Astrocyte (in vitro differentiated cells and primary cell): ENCODE data around the gene PRDM2. TPM values are rescaled to one million over a fixed set of nuclear protein-coding genes. Genes with fewer than 3 reads are reported as not detected.

ENCODE experiments used
- DNase-seq: peaks from one replicate; pipeline ENCODE4 v3.0.0-alpha.2; 2010; ENCODE audit warnings: low read depth
- FAIRE-seq: peaks from 2 replicates; lab custom pipeline; 2011; peaks lifted over from hg19 to GRCh38; lab: Jason Lieb, UNC
- H2AFZ ChIP-seq: 2 replicates; pipeline ENCODE4 v1.6.0; 2012; ENCODE audit warnings: low read depth, low read length, inconsistent platforms
- H3K27ac ChIP-seq: 2 replicates; pipeline ENCODE4 v1.5.1; 2011; ENCODE audit warnings: low read depth, low read length, inconsistent platforms
- H3K27me3 ChIP-seq: 2 replicates; pipeline ENCODE4 v1.6.0; 2011; ENCODE audit warnings: low read length, inconsistent platforms; ENCODE audit not compliant: insufficient read depth
- H3K36me3 ChIP-seq: 2 replicates; pipeline ENCODE4 v1.5.1; 2011; ENCODE audit warnings: low read length, inconsistent platforms; ENCODE audit not compliant: insufficient read depth
- H3K4me1 ChIP-seq: 2 replicates; pipeline ENCODE4 v1.5.1; 2011; ENCODE audit warnings: low read length, inconsistent platforms; ENCODE audit not compliant: insufficient read depth
- H3K4me2 ChIP-seq: 2 replicates; pipeline ENCODE4 v1.6.0; 2012; ENCODE audit warnings: low read length, inconsistent platforms
- H3K4me3 ChIP-seq: 2 replicates; pipeline ENCODE4 v1.5.1; 2011; ENCODE audit warnings: low read depth, mild to moderate bottlenecking, low read length, inconsistent platforms; ENCODE audit not compliant: insufficient read depth
- H3K79me2 ChIP-seq: 2 replicates; pipeline ENCODE4 v1.6.0; 2012; ENCODE audit warnings: mild to moderate bottlenecking, low read length, inconsistent platforms; ENCODE audit not compliant: insufficient read depth
- H3K9ac ChIP-seq: 2 replicates; pipeline ENCODE4 v1.6.0; 2012; ENCODE audit warnings: mild to moderate bottlenecking, low read length, inconsistent platforms
- H3K9me3 ChIP-seq: 2 replicates; pipeline ENCODE4 v1.5.1; 2012; ENCODE audit warnings: low read depth, mild to moderate bottlenecking, low read length, inconsistent platforms; ENCODE audit not compliant: insufficient read depth
- H4K20me1 ChIP-seq: 2 replicates; pipeline ENCODE4 v1.6.0; 2012; ENCODE audit warnings: low read length, inconsistent platforms; ENCODE audit not compliant: insufficient read depth
- H3K27ac Mint-ChIP-seq: one replicate; pipeline ENCODE4 v1.8.0; 2021; ENCODE audit warnings: mild to moderate bottlenecking, mixed read lengths; ENCODE audit not compliant: unreplicated experiment
- H3K27me3 Mint-ChIP-seq: one replicate; pipeline ENCODE4 v1.8.0; 2021; ENCODE audit warnings: low read depth, mixed read lengths; ENCODE audit not compliant: unreplicated experiment
- H3K36me3 Mint-ChIP-seq: one replicate; pipeline ENCODE4 v1.8.0; 2021; ENCODE audit warnings: low read depth, mixed read lengths; ENCODE audit not compliant: unreplicated experiment
- H3K4me1 Mint-ChIP-seq: one replicate; pipeline ENCODE4 v1.8.0; 2021; ENCODE audit warnings: low read depth, mixed read lengths; ENCODE audit not compliant: unreplicated experiment
- H3K4me3 Mint-ChIP-seq: one replicate; pipeline ENCODE4 v1.8.0; 2021; ENCODE audit warnings: mild to moderate bottlenecking, moderate library complexity, mixed read lengths; ENCODE audit not compliant: unreplicated experiment
- H3K9me3 Mint-ChIP-seq: one replicate; pipeline ENCODE4 v1.8.0; 2021; ENCODE audit warnings: mild to moderate bottlenecking, mixed read lengths; ENCODE audit not compliant: unreplicated experiment
- CTCF ChIP-seq: IDR thresholded peaks from 2 replicates; pipeline ENCODE4 v1.5.1; 2011; ENCODE audit warnings: low read depth, mild to moderate bottlenecking, inconsistent platforms, low read length, moderate library complexity; ENCODE audit not compliant: insufficient read depth
- EZH2 ChIP-seq: IDR thresholded peaks from 2 replicates; pipeline ENCODE4 v1.6.1; 2012; ENCODE audit warnings: mild to moderate bottlenecking, low read length, inconsistent platforms; ENCODE audit not compliant: insufficient read depth
- total RNA-seq: library from RNA; stranded (reverse); gene quantifications from 2 replicates; pipeline ENCODE4 v1.2.1, GENCODE V29; 2021

Gene PRDM2
- total RNA-seq, 1 donor from 2014 or later: 49.0 TPM

DNA sequence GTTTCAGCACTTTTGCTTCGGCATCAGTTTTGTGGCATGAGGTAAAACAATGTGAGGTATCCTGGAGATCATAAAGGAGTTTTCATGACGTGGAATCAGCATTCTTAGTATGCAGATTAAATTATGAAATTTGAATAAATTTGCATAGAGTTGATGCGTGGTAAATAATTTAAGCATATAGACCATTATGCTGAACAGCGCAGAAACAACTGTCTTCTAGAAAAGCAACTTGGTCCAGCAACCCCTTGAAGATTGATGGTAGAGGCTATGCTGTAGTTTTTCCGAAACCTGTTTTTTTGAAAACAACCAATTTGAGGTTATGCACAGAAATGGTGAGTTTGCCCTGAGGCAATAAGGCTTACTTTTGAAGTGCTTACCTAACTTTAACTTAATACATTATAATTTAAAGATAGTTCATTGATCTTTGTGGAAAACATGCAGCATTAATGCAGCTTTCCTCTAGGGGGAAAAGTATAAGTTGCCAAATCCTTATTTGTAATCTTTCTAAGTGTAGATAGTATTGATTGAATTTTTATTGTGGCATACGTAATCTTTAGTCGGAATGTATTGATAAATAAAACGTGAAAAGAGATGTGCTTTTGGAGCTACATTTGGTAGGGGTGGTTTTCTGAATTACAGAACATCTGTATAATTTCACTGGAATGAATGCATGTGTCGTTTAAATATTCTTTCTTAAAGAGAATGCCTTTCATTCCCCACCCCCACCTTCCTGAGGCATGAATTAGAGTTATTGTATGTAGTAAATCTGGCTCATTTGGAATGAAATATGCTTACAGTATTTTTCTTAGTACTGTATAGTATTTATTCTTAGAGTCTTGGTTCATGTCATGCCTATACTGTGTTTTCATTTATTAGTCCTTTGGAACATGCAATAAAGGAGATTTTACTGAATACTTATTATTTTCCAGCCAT lies 3.8 kb downstream of the PRDM2 start:
- Mint-ChIP-seq H3K4me3 (no peak overlapping the region), H3K27me3 (no peaks in the 10 kb centered on the region), H3K36me3 (peaks cover 4% of the 10 kb centered on the region), H3K4me1 (peaks cover 31% of the 10 kb centered on the region), H3K9me3 (peaks cover 7% of the 10 kb centered on the region), H3K27ac (no peak overlapping the region)
- peaks cover 48% of the 10 kb centered on the region for H3K79me2 ChIP-seq
- no peaks in the 10 kb centered on the region for H3K9me3 ChIP-seq
- H3K9ac ChIP-seq: no peak overlapping the region
- no peak overlapping the region for H3K4me2 ChIP-seq
- no peaks in the 10 kb centered on the region for H3K36me3 ChIP-seq
- peaks cover 8% of the 10 kb centered on the region for H3K4me1 ChIP-seq
- no peak overlapping the region for H2AFZ ChIP-seq
- no peak for DNase-seq
- no peaks in the 10 kb centered on the region for H3K27me3 ChIP-seq
- no peak overlapping the region for H3K4me3 ChIP-seq
- FAIRE-seq: peak; percentile 9
- H4K20me1 ChIP-seq: peaks cover 14% of the 10 kb centered on the region
- TF ChIP-seq CTCF (no peak), EZH2 (no peak)
- H3K27ac ChIP-seq: no peak overlapping the region

DNA sequence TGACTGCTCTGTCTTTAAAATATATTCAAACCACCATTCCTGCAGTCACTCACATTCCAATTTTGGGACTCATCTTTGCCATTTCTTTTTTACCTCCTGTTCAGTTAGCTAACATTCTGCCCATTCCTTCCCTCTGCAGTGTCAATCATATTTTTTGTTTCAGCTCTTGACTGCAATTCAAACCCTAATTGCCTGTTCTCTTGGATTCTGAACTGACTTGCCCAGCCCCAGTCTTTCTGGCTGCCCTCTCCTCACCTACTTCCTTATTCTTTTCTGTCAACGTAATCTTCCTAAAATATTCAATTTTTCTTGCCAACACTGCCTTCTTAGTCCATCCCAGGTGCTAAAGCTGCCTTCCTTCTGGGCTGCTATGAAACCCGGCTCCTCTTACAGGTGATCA lies 6.1 kb downstream of the PRDM2 start:
- Histone ChIP-seq H3K79me2 (peaks cover 55% of the 10 kb centered on the region), H3K4me1 (no peaks in the 10 kb centered on the region), H3K9ac (no peak overlapping the region), H3K27me3 (no peaks in the 10 kb centered on the region), H3K9me3 (no peaks in the 10 kb centered on the region), H3K4me2 (no peak overlapping the region), H3K27ac (no peak overlapping the region), H3K36me3 (no peaks in the 10 kb centered on the region), H4K20me1 (peaks cover 20% of the 10 kb centered on the region), H2AFZ (no peak overlapping the region), H3K4me3 (no peak overlapping the region)
- Mint-ChIP-seq H3K9me3 (no peaks in the 10 kb centered on the region), H3K36me3 (no peaks in the 10 kb centered on the region), H3K27me3 (no peaks in the 10 kb centered on the region), H3K27ac (no peak overlapping the region), H3K4me3 (no peak overlapping the region), H3K4me1 (peaks cover 30% of the 10 kb centered on the region)
- FAIRE-seq (no peak), DNase-seq (no peak)
- TF ChIP-seq EZH2 (no peak), CTCF (no peak)

- Histone ChIP-seq H3K27ac (no peak overlapping the region), H4K20me1 (peaks cover 23% of the 10 kb centered on the region), H3K9me3 (no peaks in the 10 kb centered on the region), H3K27me3 (no peaks in the 10 kb centered on the region), H2AFZ (no peak overlapping the region), H3K4me1 (no peaks in the 10 kb centered on the region), H3K4me2 (no peak overlapping the region), H3K36me3 (no peaks in the 10 kb centered on the region), H3K79me2 (peaks cover 60% of the 10 kb centered on the region), H3K9ac (no peak overlapping the region), H3K4me3 (no peak overlapping the region)
- Mint-ChIP-seq H3K36me3 (no peaks in the 10 kb centered on the region), H3K27ac (no peak overlapping the region), H3K4me3 (no peak overlapping the region), H3K27me3 (no peaks in the 10 kb centered on the region), H3K4me1 (peaks cover 24% of the 10 kb centered on the region), H3K9me3 (no peaks in the 10 kb centered on the region)
- TF ChIP-seq EZH2 (no peak), CTCF (no peak)
- FAIRE-seq (no peak), DNase-seq (no peak)
Measured at GRCh38 chr1:13707164-13707563, 7.2 kb downstream of the PRDM2 start.
